Inflammatory macrophage treated with lipopolysaccharide for 1 hour (primary cell): ENCODE measurements around the gene NDUFS6.
"Not testable (repeated sequence)": the region's sequence is repeated elsewhere in the genome, so short reads cannot be mapped to it uniquely, and the experiment has no call there.

ENCODE experiments used
- DNase-seq, 2 donors: peaks; one replicate each; pipeline ENCODE4 v3.0.0-alpha.2; 2020 to 2022

The NDUFS6 gene

DNA sequence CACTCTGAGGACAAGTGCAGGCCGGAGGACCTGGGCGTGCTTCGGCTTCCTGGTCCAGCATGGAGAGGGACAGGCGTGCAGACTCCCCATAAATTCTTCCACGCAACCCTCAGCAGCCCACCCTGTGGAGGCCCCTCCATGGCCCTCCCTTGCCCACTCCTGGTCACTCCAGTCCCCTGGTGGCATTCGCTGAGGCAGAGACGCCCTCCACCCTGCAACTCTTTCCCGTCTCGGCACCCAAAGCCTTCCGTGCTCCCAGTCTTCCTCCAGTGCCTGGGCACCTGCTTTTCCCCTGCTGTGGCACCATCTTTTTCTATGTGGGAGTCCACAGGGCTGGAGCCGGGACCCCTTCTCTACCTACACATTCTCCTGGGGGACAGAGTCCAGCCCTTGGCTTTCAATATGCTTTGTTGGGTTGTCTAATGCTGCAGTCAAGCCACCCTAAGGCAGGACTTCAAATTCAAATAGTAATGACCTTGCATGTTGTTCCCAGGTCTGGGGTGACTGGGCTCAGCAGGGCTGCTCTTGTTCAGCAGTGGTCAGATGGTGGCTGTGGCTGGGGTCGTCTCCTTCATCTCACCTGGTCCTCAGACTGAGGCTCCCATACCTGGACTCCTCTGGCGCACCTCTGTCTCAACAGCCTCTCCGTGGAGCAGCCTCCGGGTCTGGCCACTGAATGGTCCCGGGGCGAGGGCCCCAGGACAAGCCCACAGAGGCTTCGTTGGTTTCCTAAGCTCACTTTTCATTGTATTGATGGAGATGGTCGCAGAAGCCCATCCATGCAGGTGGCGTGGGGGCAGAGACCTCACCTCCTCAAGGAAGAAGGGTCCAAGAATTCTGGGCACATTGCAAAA, 16.8 kb upstream of the NDUFS6 start:
- DNase-seq: no peak

DNA sequence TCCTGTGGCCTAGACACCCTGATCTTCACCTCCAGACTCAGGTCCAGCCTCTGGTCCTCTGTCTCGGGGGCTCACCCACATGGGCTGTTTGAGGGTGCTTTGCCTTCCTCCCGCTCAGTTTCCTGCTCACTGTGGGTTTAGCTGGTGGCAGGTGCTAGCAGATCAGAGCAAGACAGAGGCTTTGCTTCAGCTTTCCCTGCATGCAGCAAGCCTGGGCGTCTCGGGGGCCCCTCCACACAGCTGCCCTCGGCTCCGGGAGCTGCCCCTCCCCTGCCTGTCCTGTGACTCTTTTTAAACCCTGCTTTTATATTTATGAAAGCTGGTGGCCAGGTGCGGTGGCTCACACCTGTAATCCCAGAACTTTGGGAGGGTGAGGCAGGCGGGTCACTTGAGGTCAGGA, 16.1 kb upstream of the NDUFS6 start:
- DNase-seq: no peak

DNA sequence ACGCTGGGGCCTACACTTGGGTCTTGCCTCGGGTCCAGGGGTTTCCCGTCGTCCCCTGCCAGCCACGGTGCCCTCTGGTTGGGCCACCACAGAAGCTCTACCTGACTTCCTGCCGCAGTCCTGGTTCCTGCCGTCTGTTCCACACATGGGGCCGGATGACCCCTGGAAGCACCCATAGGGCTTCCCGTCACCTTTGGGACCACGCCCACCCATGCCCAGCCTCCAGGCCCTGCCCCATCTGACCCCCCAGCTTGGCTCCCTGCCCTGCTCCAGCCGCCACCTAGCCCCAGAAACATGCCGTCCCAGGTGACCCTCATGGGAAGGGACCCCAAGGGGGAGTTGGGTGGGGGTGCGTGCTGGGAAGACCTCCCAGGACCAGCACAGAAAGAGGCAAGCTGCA, 15.2 kb upstream of the NDUFS6 start:
- no peak for DNase-seq

DNA sequence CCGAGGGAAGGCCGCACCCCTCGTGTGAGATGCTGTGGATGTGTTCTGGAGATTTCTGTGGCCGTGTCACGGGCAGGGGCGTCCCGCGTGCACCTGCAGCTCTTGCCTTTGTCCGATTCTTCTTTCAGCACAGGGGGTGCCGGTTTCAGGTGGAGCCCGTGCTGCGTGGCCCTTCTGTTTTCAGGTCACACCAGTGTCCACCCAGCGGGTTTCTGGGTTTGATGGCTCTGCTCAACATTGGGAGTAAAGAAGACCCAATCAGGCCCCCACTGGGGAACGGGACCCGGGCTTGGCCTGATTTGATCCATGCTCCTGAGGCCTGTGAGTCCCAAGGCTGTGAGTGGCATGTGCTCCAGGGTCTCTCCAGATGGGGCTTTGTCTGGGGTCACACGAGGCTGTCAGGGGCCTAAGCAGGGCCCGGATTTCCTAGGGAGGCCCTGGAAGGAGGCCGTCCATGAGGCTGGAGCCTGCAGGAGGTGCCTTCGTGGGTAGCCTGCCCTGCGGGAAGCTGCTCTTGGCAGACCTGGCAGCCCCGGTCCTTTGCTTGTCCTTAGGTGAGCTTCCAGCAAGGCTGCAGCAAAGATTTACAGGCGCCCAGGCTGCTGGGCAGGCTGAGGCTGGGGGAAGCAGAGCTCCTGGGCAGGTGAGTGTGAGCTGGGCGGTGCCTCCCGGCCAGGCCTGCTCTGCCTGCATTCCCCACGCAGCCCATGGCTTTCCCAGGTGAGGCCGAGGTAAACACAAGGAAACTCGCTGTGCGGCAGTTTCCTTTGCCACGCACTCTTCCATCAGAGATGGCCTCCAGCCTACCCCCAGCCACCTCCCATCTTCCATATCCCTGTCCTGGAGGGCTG, 14.4 kb upstream of the NDUFS6 start:
- no peak for DNase-seq

DNA sequence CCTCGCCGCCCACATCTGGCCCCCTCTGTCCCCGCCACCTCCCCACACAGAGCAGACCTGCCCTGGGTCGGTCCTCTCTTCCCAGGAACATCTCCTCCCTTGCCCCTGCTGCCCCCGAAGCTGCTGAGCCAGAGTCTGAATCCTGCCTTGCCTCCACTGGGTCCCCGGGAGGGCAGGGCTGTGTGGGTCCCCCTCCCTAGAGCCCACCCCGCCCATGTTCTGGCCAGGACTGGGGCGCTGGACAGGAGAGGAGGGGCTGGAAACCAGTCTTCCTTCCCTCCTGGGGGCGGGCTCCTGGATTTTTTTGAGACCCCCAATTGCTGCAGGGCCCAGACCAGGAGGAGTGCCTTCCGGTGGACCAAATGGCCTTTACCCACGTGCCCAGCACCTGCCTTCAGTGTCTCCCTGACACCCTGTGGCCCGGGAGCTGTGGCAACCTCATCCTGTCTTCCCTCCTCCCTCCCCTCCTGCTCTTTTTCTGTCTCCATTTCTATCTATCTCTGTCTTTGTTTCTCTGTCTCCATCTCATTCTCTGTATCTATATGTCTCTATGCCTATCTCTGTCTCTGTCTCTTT, 13.6 kb upstream of the NDUFS6 start:
- no peak for DNase-seq

DNA sequence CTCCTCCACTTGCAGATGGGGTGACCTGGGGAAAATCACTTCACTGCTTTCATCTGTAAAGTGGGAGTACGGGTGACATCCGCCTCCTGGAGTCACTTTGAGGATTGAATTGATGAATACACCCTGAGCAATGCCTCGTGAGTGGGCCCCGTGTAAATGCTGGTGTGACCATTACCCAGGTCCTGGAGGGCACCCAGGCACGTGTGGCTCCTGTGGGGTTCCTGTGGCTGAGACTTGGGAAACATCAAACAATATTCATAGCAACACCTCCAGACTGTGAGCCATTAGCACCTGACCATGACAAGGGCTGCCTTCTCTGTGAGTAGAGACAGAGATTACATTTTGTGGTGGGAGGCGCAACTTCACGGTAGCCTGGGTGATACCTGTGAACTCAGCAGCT, 13.0 kb upstream of the NDUFS6 start:
- no peak for DNase-seq

DNA sequence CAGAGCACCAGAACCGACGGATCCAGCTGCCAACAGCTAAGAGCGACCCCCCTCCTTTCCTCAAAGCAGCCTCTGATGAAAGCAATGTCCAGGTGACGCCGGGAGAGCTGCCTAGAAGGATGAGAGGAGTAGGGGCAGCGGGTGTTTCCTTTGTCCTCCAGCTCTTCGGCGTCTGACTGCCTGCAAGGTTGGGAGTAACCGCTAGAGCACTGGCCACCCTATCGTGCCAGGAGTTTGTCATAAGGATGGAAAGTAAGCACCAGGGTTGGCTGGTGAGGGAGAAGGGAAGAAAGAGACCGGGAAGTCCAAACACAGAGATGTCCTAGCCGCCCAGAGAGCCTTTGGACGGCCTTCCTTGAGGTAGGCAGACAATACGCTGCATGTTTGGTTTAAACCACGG, 12.4 kb upstream of the NDUFS6 start:
- DNase-seq: no peak

DNA sequence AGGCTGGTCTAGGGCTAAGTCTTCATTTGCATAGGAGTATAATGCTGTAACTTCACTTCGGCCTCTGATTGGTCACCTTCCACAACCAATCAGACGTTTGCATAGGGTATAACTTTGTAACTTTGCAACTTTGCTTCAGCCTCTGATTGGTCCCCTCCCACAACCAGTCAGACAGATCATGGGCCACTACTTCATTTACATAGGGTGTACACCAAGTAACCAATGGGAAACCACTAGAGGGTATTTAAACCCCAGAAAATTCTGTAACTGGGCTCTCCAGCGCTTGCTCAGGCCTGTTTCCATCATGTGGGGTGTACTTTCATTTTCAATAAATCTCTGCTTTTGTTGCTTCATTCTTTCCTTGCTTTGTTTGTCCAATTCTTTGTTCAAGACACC, 11.8 kb upstream of the NDUFS6 start:
- DNase-seq: not testable (repeated sequence)

DNA sequence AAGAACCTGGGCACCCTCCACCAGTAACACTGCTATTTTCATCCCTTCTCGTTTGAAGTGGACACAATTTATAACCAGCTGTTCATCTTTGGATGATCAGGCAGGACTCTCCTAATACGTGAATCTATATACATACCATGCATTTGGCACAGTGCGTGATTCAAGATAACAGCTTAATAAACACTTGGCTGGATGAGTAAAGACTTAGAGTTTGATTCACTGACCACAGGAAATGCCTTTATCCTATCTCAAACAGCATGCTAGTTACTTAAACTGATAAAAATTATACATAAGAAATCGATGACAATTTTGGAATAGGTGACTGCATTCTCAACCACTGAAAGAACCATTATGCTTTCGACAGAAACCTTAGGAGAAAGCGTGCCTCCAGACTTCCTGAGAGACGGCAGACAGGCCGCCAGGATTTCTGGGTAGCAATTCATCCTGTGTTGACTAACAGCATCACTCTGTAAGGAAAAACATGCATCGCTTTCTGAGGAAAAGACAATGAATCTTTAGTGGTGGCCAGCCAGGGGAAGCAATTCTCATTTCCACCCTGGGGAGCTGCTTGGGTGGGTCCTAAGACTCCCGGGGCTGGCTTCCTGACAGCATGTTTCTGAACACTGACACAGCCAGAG, 11.3 kb upstream of the NDUFS6 start:
- no peak for DNase-seq

DNA sequence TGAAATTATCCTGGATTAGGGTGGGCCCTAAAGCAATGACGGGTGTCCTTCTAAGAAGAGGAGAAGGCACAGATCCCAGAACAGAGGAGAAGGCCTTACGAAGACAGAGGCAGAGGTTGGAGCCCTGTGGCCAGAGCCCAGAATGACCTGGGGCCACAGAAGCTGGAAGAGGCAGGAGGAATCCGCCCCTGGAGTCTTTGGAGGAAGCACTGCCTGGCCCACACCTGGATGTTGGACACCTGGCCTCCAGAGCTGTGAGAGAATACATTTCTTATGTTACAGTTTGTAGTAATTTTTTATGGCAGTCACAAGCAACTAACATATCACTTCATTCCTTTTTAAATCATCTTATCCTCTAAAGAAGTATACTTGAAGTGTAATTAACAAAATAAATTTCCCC, 10.0 kb upstream of the NDUFS6 start:
- no peak for DNase-seq

DNA sequence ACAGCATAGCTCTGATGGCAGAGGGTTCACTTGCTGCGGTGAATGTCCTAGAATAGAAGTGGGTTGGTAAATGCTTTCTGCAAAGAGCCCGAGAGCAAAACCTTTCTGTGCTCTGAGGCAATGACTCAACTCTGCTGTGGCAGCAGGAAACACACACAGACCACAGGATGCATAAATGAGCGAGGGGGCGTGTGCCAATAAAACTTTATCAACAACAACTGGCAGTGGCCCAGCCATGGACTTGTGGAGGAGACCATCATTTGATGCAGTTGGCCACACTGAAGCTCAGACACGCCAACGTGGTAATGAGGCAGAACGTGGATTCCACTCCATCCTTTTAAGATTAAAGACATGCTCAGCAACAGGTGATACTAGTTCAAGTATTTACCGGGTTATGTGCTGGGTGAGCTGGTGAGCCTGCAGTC, 8.4 kb upstream of the NDUFS6 start:
- peak; percentile 10 to 22 for DNase-seq

DNA sequence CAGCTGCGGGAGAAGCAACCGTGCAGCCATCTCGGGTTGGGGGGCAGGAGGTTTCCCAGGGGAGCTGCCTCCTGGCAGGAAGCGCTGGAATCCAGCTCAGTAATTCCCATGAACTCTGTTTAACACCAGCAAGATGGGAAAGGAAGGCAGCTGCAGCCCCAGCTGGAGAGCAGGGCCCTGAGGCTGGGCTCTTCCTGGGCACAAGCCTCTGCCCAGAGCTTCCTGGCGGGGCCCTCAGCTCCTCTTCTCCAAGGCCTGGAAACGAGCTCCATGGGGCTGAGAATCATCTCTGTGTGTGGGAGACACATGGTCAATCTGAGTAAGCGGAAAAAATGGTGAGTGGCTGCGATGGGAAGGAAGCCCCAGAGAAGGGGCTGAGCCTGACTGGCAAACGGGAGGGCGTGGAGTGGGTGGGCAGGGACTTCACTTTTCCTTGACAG, 7.9 kb upstream of the NDUFS6 start:
- DNase-seq: peak; percentile 18 to 48

DNA sequence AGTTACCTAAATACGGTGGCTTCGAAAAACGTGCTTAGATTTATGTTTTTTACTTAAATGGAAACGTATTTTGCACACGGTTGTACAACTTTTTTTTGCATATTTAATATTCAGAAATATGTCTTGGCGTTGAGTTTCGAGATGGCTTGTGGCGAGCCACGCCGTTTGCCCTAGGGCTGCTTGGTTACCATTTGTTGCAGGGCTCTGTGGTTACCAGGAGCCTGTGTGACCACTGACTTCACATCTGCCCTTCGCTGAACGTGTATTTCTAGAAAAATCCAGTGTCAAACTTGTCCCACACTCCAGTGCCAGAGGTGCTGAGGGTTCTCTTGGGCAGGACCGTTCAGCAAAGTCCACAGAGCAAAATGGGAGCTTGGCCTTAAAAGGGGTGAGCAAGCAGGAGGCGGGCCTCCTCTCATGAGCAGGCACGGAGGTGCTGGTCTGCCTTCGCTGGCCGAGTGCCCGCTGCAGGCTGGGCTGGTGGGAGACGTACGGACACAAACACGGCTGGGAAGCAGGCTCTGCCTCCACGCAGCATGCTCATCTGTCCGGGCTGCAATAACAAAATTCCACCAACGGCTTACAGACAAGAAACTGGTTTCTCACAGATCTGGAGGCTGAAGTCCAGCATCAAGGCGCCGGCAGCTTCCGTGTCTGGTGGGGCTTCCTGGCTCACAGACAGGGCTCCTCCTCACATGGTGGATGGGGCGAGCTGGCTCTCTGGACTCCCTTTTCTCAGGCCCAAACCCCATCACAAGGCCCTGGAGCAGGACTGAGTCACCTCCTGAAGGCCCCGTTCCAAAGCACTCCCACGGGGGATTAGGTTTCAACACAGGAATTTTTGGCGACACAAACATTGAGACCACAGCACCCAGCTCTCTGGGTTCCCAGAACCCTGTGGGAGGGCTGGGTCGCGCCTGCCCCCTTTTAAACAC, 7.0 kb upstream of the NDUFS6 start:
- DNase-seq: peak; percentile 11 to 16

DNA sequence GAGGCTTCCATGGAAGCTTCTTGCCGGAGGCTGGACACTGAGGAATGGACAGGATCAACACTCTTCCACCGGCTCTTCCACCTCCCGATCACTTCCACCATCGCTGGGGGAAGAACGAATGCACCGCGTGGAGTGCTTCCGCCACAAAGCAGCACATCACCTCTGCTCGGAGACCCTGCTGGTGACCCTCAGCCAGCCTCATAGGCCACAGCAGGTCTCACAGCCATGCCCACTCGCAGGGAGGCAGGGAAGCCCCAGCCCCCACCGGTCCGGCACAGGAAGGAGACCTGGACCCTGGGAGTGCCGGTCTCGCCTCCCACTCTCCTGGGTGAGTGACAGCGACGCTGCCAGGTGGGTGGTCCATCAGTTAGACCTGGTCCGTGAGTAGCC, 6.3 kb upstream of the NDUFS6 start:
- DNase-seq: no peak

DNA sequence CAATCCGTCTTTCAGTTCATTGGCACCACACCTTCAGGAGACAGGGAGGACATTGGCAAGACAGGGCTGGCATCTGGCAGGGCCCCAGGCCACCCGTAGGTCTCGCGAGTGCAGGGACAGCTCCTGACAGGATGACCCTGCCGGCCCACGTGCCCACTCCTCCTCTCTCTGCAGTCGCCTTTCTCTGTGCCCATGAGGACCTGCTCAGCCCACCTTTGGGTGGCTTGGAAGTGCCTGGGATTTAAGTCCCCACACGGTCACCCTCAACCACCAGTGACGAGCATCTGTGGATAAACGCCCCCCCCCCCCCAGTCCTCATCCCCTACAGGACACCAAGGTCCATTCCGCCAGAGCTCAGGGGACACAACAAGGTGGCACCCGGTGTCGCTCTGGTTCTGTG, 5.7 kb upstream of the NDUFS6 start:
- DNase-seq: no peak

DNA sequence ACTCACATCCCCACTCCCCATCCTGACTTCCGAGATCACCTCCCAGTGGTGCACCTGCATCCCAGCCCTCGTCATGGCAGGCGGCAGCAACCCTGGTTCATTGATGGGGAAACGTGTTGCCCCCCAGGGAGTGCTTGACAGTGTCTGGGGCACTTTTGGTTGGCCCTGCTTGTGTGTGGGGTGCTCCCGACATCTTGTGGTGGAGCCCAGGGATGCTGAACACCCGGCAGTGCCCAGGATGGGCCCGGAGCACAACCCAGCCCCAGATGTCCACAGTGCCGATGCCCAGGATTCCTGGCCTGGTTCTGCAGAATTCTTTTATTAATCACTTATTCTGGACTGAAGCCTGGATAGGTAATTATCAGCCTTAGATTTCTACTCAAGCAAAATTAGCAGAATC, 5.3 kb upstream of the NDUFS6 start:
- no peak for DNase-seq

DNA sequence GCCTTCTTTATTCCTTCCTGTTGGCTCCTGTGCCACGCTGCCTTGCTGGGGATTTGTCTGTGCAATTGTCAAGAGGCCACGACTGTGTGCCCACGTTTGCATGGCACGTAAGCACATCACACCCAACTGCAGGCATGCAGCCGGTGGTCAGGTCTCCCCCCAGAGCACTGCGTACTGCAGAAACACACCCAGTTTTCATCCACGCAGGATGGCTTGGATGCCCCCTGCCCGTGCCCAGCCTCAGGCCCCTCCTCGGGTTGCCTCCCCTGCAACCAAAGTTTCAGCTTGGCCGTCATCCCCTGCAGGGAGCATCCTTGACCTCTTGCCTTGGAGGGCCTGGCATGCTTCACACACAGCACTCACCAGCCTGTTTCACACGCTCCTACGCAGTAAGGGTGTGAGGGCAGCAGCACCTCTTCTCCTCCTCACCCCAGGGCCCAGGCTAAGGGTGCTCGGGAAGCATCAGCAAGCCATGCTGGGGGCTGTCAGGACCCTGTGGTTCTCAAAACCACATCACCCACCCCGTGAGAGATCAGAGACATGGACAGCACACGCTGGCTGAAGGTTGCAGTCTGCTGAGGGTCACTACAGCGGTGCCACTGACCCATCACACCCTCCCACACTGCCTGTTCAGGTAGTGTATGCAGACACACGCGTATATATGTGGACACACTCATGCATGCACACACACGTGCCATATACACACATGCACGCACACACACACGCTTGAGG, 4.7 kb upstream of the NDUFS6 start:
- DNase-seq: no peak

DNA sequence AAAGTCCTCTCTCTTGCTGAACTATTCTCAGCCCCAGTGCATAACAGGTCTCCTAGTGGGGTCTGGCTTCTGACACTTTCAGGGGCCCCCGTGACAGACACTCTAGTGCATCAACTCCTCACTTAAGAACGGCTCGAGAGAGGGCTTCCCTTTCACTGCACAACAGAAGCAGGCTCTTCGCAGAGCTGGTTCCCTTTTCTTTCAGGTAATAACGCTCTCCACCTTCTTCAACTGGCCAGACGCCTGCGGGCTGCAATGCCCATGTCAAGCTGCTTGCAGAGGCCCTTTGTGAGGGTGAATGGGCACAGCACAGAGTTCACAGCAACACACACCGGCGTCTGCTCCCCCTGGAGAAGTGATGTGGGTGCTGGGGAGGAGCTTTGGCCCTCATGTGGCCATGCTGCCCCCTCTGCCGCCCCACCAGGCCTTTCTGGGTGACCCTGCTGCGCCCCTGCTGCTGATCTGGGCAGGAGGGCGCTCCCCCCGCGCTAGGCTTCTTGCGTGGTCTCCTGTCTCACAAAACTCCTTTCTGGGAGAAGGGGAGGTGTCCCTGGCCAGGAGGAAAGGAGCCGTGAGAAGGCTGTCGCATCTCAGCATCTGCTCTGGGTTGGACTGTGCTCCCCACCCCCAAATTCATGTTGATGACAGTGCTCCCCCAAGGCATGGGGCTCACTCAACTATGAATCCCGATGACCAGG, 4.0 kb upstream of the NDUFS6 start:
- no peak for DNase-seq

DNA sequence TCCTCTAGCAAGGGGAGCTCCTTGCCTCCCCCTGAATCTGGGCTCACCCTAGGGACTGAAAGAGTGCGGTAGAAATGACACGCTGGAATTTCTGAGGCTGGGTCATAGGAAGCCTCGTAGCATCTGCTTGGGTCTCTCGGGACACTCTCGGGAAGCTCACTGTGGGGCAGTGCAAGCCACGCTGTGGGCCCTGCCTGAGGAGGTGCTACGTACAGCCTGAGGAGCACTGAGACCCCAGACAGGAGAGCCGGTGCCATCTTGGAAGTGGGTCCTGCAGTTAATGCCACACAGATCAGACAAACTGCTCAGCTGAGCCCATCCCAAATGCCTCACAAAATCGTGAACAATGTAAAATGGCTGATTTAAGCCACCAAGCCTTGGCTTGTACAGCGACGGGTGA, 3.4 kb upstream of the NDUFS6 start:
- DNase-seq: no peak

DNA sequence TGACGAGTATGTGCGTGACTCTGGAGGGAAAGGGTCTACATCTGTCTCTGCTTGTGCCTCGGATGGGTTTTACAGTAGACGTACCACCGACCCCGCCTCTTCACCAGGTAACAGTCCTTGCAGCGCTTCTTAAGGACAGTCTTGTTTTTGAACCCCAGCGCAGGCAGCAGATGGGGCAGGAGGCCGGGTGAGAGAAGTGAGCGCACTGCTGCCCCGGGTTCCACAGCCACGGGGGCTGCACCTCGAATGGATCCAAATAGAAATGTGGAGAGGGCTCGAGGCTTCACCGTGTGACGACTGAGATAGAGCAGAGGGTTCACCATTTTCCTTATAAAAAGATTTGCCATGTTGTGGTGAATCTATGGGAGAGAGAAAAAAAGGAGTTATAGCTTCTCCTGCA, 2.6 kb upstream of the NDUFS6 start:
- not testable (repeated sequence) for DNase-seq

DNA sequence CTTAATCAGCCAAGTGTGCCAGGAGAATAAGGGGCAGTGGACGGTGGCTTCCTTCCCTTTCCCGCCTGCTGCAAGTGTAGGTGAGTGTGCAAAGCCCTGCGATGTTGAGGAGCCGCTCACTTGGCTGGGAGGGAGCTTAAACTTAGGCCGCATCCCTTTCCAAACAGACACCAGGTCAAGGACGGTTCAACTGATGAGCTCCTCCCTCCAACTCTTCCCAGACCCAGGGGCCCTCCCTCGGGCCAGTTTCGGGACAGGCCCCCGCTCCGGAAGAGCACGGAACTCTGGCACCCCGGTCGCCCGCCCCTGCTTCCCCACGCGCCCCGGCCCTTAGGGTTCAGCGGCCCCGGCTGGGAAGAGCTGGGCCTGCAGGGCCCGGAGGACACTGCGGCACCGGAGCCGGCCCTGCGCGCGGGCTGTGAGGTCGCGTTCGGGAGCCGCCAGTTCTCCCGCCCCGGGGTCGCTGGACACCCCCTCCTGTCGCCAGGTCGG, 2.1 kb upstream of the NDUFS6 start:
- peak; percentile 27 to 43 for DNase-seq
